Measurements from ENCODE around the gene ATXN7L2.

ATXN7L2 gene

GRCh38 chr1:109497449-109498160 lies 13.9 kb downstream of the ATXN7L2 start:
- no peak for DNase-seq (ENCODE audit: low spot score)
- Mint-ChIP-seq H3K4me3 (no peak overlapping the region), H3K27me3 (ENCODE audit: low read depth) (no peaks in the 10 kb centered on the region), H3K36me3 (ENCODE audit: low read depth) (peaks cover 36% of the 10 kb centered on the region), H3K4me1 (ENCODE audit: low read depth) (peaks cover 53% of the 10 kb centered on the region), H3K9me3 (no peaks in the 10 kb centered on the region), H3K27ac (no peak overlapping the region)

- H3K9me3 Mint-ChIP-seq, result no peaks in the 10 kb centered on the region
- H3K4me3 Mint-ChIP-seq, result no peak overlapping the region
- no peak for DNase-seq (ENCODE audit: low spot score)
- no peaks in the 10 kb centered on the region for H3K27me3 Mint-ChIP-seq (ENCODE audit: low read depth)
- H3K27ac Mint-ChIP-seq, result no peak overlapping the region
- peaks cover 41% of the 10 kb centered on the region for H3K36me3 Mint-ChIP-seq (ENCODE audit: low read depth)
- H3K4me1 Mint-ChIP-seq (ENCODE audit: low read depth), result peaks cover 59% of the 10 kb centered on the region
Measured at GRCh38 chr1:109498161-109498801, 14.6 kb downstream of the ATXN7L2 start.

GRCh38 chr1:109499081-109499480 lies 15.4 kb downstream of the ATXN7L2 start:
- no peak for DNase-seq (ENCODE audit: low spot score)
- Mint-ChIP-seq H3K9me3 (no peaks in the 10 kb centered on the region), H3K4me3 (no peak overlapping the region), H3K4me1 (ENCODE audit: low read depth) (peaks cover 65% of the 10 kb centered on the region), H3K36me3 (ENCODE audit: low read depth) (peaks cover 43% of the 10 kb centered on the region), H3K27ac (no peak overlapping the region), H3K27me3 (ENCODE audit: low read depth) (no peaks in the 10 kb centered on the region)

- no peaks in the 10 kb centered on the region for H3K27me3 Mint-ChIP-seq (ENCODE audit: low read depth)
- peaks cover 66% of the 10 kb centered on the region for H3K4me1 Mint-ChIP-seq (ENCODE audit: low read depth)
- H3K4me3 Mint-ChIP-seq, result no peak overlapping the region
- H3K36me3 Mint-ChIP-seq (ENCODE audit: low read depth), result peaks cover 44% of the 10 kb centered on the region
- no peak for DNase-seq (ENCODE audit: low spot score)
- no peak overlapping the region for H3K27ac Mint-ChIP-seq
- H3K9me3 Mint-ChIP-seq, result no peaks in the 10 kb centered on the region
Measured at GRCh38 chr1:109499661-109500536, 16.2 kb downstream of the ATXN7L2 start.

- H3K4me1 Mint-ChIP-seq (ENCODE audit: low read depth), result peaks cover 59% of the 10 kb centered on the region
- H3K4me3 Mint-ChIP-seq, result no peak overlapping the region
- DNase-seq (ENCODE audit: low spot score), result no peak
- no peaks in the 10 kb centered on the region for H3K27me3 Mint-ChIP-seq (ENCODE audit: low read depth)
- H3K9me3 Mint-ChIP-seq, result no peaks in the 10 kb centered on the region
- H3K36me3 Mint-ChIP-seq (ENCODE audit: low read depth), result peaks cover 43% of the 10 kb centered on the region
- no peak overlapping the region for H3K27ac Mint-ChIP-seq
Measured at GRCh38 chr1:109500941-109501381, 17.3 kb downstream of the ATXN7L2 start.

- Mint-ChIP-seq H3K4me3 (peak overlapping the region; percentile 80), H3K4me1 (ENCODE audit: low read depth) (peaks cover 53% of the 10 kb centered on the region), H3K27me3 (ENCODE audit: low read depth) (peaks cover 3% of the 10 kb centered on the region), H3K36me3 (ENCODE audit: low read depth) (peaks cover 37% of the 10 kb centered on the region), H3K27ac (peak overlapping the region; percentile 94), H3K9me3 (no peaks in the 10 kb centered on the region)
- no peak for DNase-seq (ENCODE audit: low spot score)
Measured at GRCh38 chr1:109501644-109502363, 18.1 kb downstream of the ATXN7L2 start.

- no peaks in the 10 kb centered on the region for H3K9me3 Mint-ChIP-seq
- peaks cover 53% of the 10 kb centered on the region for H3K4me1 Mint-ChIP-seq (ENCODE audit: low read depth)
- H3K4me3 Mint-ChIP-seq, result peak overlapping the region; percentile 80
- peak overlapping the region; percentile 94 for H3K27ac Mint-ChIP-seq
- no peak for DNase-seq (ENCODE audit: low spot score)
- H3K36me3 Mint-ChIP-seq (ENCODE audit: low read depth), result peaks cover 35% of the 10 kb centered on the region
- H3K27me3 Mint-ChIP-seq (ENCODE audit: low read depth), result peaks cover 7% of the 10 kb centered on the region
Measured at GRCh38 chr1:109502364-109502851, 18.7 kb downstream of the ATXN7L2 start.

GRCh38 chr1:109503935-109504334 lies 20.2 kb downstream of the ATXN7L2 start:
- Mint-ChIP-seq H3K27ac (peak overlapping the region; percentile 61), H3K9me3 (no peaks in the 10 kb centered on the region), H3K27me3 (ENCODE audit: low read depth) (peaks cover 19% of the 10 kb centered on the region), H3K4me1 (ENCODE audit: low read depth) (peaks cover 47% of the 10 kb centered on the region), H3K4me3 (peak overlapping the region; percentile 70), H3K36me3 (ENCODE audit: low read depth) (peaks cover 27% of the 10 kb centered on the region)
- no peak for DNase-seq (ENCODE audit: low spot score)

- Mint-ChIP-seq H3K4me1 (ENCODE audit: low read depth) (peaks cover 47% of the 10 kb centered on the region), H3K4me3 (no peak overlapping the region), H3K9me3 (no peaks in the 10 kb centered on the region)
Measured at GRCh38 chr1:109504974-109505373, 21.3 kb downstream of the ATXN7L2 start.

GRCh38 chr1:109508001-109508872 lies 24.5 kb downstream of the ATXN7L2 start:
- peaks cover 7% of the 10 kb centered on the region for H3K36me3 Mint-ChIP-seq (ENCODE audit: low read depth)
- H3K27me3 Mint-ChIP-seq (ENCODE audit: low read depth), result peaks cover 47% of the 10 kb centered on the region
- H3K4me3 Mint-ChIP-seq, result peak overlapping the region; percentile 82
- H3K9me3 Mint-ChIP-seq, result no peaks in the 10 kb centered on the region
- no peak overlapping the region for H3K27ac Mint-ChIP-seq
- peaks cover 20% of the 10 kb centered on the region for H3K4me1 Mint-ChIP-seq (ENCODE audit: low read depth)
- DNase-seq (ENCODE audit: low spot score), result no peak

More at GRCh38 chr1:109504974-109505373, 21.3 kb downstream of the ATXN7L2 start:
- H3K27me3 Mint-ChIP-seq (ENCODE audit: low read depth), result peaks cover 25% of the 10 kb centered on the region
- H3K27ac Mint-ChIP-seq, result no peak overlapping the region
- peaks cover 21% of the 10 kb centered on the region for H3K36me3 Mint-ChIP-seq (ENCODE audit: low read depth)
- no peak for DNase-seq (ENCODE audit: low spot score)

GRCh38 chr1:109508873-109509175 lies 25.1 kb downstream of the ATXN7L2 start:
- Mint-ChIP-seq H3K4me1 (ENCODE audit: low read depth) (peaks cover 17% of the 10 kb centered on the region), H3K9me3 (no peaks in the 10 kb centered on the region), H3K27ac (peak overlapping the region; percentile 13), H3K27me3 (ENCODE audit: low read depth) (peaks cover 50% of the 10 kb centered on the region), H3K4me3 (peak overlapping the region; percentile 82), H3K36me3 (ENCODE audit: low read depth) (peaks cover 7% of the 10 kb centered on the region)
- no peak for DNase-seq (ENCODE audit: low spot score)

- peak within 1 kb of the TSS; percentile 13 for H3K27ac Mint-ChIP-seq
- peak; percentile 56 for DNase-seq (ENCODE audit: low spot score)
- peak within 1 kb of the TSS; percentile 82 for H3K4me3 Mint-ChIP-seq
- H3K4me1 Mint-ChIP-seq (ENCODE audit: low read depth), result peaks cover 14% of the 10 kb centered on the region
- peaks cover 50% of the 10 kb centered on the region for H3K27me3 Mint-ChIP-seq (ENCODE audit: low read depth)
- H3K9me3 Mint-ChIP-seq, result no peaks in the 10 kb centered on the region
- peaks cover 4% of the 10 kb centered on the region for H3K36me3 Mint-ChIP-seq (ENCODE audit: low read depth)
Measured at GRCh38 chr1:109509176-109510134, 25.8 kb downstream of the ATXN7L2 start, which contains the start of gene AMIGO1. Gene AMIGO1 (minus strand): TSS chr1:109509727. CDS start chr1:109508912, 815 bp downstream.
